ENCODE data around the gene ZNF524. TPM values are rescaled to one million over a fixed set of nuclear protein-coding genes. Genes with fewer than 3 reads are reported as not detected.
A peak's percentile ranks its signal among the peaks of the same experiment; 100 is the strongest.

Gene ZNF524
- total RNA-seq, 4 donors from 2014 or later, result 30.3 to 45.2 (median 44.4) TPM

DNA sequence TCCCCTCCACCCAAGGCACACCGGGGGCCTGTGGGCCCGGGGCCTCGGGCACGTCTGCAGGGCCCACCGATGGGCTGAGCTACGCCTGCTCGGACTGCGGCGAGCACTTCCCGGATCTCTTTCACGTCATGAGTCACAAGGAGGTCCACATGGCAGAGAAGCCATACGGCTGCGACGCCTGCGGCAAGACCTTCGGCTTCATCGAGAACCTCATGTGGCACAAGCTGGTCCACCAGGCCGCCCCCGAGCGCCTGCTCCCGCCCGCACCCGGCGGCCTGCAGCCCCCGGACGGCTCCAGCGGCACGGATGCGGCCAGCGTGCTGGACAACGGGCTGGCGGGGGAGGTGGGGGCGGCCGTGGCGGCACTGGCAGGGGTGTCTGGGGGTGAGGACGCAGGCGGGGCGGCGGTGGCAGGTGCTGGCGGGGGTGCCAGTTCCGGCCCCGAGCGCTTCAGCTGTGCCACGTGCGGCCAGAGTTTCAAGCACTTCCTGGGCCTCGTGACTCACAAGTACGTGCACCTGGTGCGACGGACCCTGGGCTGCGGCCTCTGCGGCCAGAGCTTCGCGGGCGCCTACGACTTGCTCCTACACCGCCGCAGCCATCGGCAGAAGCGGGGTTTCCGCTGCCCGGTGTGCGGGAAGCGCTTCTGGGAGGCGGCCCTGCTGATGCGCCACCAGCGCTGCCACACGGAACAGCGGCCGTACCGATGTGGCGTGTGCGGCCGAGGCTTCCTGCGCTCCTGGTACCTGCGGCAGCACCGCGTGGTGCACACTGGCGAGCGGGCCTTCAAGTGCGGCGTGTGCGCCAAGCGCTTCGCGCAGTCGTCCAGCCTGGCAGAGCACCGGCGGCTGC is 15.7 kb downstream of the ZNF524 start:
- H3K36me3 ChIP-seq, result peaks cover 0 to 37% (median 0%) of the 10 kb centered on the region in 3 donors
- no peak overlapping the region for H3K27ac ChIP-seq
- no peak for DNase-seq
- H3K4me1 ChIP-seq, result peaks cover 0 to 7% (median 0%) of the 10 kb centered on the region in 4 donors
- no peak overlapping the region for H3K4me3 ChIP-seq
- TF ChIP-seq, protein P1, sequence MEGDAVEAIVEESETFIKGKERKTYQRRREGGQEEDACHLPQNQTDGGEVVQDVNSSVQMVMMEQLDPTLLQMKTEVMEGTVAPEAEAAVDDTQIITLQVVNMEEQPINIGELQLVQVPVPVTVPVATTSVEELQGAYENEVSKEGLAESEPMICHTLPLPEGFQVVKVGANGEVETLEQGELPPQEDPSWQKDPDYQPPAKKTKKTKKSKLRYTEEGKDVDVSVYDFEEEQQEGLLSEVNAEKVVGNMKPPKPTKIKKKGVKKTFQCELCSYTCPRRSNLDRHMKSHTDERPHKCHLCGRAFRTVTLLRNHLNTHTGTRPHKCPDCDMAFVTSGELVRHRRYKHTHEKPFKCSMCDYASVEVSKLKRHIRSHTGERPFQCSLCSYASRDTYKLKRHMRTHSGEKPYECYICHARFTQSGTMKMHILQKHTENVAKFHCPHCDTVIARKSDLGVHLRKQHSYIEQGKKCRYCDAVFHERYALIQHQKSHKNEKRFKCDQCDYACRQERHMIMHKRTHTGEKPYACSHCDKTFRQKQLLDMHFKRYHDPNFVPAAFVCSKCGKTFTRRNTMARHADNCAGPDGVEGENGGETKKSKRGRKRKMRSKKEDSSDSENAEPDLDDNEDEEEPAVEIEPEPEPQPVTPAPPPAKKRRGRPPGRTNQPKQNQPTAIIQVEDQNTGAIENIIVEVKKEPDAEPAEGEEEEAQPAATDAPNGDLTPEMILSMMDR (IDR thresholded peaks at IDR 0.05), result no peak
- no peak for TF ChIP-seq POLR2A (IDR thresholded peaks at IDR 0.05)
- H3K9me3 ChIP-seq, result no peaks in the 10 kb centered on the region
- H3K27me3 ChIP-seq, result no peaks in the 10 kb centered on the region

DNA sequence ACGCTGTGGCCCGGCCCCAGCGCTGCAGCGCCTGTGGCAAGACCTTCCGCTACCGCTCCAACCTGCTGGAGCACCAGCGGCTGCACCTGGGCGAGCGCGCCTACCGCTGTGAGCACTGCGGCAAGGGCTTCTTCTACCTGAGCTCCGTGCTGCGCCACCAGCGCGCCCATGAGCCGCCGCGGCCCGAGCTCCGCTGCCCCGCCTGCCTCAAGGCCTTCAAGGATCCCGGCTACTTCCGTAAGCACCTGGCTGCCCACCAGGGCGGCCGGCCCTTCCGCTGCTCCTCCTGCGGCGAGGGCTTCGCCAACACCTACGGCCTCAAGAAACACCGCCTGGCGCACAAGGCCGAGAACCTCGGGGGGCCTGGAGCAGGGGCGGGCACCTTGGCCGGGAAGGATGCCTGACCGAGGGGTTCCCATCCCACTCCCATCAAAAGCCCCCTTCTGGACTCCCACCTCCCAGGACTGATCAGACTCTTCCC is 16.3 kb downstream of the ZNF524 start:
- H3K27ac ChIP-seq, result no peak overlapping the region
- peaks cover 0 to 43% (median 0%) of the 10 kb centered on the region in 3 donors for H3K36me3 ChIP-seq
- no peaks in the 10 kb centered on the region for H3K9me3 ChIP-seq
- DNase-seq, result no peak
- no peak overlapping the region for H3K4me3 ChIP-seq
- H3K27me3 ChIP-seq, result no peaks in the 10 kb centered on the region
- H3K4me1 ChIP-seq, result peaks cover 0 to 2% (median 0%) of the 10 kb centered on the region in 4 donors
- TF ChIP-seq, protein P1 (IDR thresholded peaks at IDR 0.05), result no peak
- no peak for TF ChIP-seq POLR2A (IDR thresholded peaks at IDR 0.05)

DNA sequence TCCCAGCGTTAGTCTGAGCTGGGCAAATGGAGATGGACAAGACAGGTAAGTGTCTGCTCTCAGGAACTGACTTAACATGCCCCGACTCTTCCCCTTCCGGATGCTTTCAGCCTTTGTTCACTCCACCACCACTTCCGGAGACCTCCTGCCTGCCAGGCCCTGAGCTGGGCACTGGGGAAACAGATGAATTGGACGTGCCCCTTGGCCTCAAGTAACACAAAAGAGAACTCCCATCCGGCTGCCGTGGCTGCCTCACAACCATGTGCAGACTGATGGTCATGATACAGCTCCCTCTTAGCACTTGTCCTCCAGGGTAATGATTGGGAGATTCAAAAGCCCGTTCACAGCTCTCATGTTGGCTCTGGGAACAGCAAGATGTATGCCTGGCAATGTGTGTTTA is 17.3 kb downstream of the ZNF524 start:
- H3K36me3 ChIP-seq, result peaks cover 0 to 53% (median 0%) of the 10 kb centered on the region in 3 donors
- no peak overlapping the region for H3K27ac ChIP-seq

DNA sequence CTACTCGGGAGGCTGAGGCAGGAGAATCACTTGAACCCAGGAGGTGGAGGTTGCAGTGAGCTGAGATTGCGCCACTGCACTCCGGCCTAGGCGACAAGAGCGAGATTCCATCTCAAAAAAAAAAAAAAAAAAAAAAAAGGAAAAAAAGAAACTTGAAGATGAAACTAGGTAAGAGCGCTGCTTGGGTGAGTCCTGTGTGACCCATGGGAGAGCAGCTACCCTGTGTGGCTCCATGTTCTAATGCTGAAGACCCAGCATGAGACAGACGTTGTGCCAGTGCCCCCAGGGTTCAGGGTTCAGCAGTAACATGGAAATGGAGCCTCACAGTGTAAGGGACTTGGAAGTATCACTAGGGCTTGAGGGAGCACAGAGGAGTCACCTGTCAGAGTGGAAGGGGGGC is 18.3 kb downstream of the ZNF524 start:
- Histone ChIP-seq H3K27me3 (no peaks in the 10 kb centered on the region), H3K4me3 (no peak overlapping the region), H3K27ac (peak overlapping the region in 1 of 4 donors; percentile 0), H3K9me3 (no peaks in the 10 kb centered on the region), H3K4me1 (no peaks in the 10 kb centered on the region), H3K36me3 (peaks cover 0 to 54% (median 0%) of the 10 kb centered on the region in 3 donors)
- TF ChIP-seq, protein P1 (IDR thresholded peaks at IDR 0.05), result no peak
- TF ChIP-seq POLR2A (IDR thresholded peaks at IDR 0.05), result no peak
- DNase-seq, result no peak

More for the DNA sequence above, 17.3 kb downstream of the ZNF524 start:
- H3K27me3 ChIP-seq, result no peaks in the 10 kb centered on the region
- DNase-seq, result no peak
- H3K4me1 ChIP-seq, result no peaks in the 10 kb centered on the region
- H3K4me3 ChIP-seq, result no peak overlapping the region
- H3K9me3 ChIP-seq, result no peaks in the 10 kb centered on the region
- TF ChIP-seq, protein P1 (IDR thresholded peaks at IDR 0.05), result no peak
- TF ChIP-seq POLR2A (IDR thresholded peaks at IDR 0.05), result no peak

DNA sequence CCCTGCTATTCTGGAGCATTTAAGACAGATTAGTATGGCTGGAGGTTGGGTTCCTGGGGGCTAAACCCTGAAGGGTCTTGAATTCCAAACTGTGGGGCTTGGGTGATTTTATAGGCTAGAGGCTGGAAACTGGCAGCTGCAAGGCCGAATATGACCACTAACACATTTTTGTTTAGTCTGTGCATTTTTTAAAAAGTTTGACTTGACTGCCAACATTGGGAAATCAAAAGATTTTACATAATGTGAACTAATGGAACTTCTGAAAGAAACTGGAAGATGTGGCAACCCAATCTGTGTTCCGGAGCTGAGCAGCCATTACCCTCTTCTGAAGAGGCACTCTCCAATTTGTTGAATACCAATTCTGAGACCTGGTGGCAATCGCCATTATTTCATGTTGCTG is 19.2 kb downstream of the ZNF524 start:
- H3K36me3 ChIP-seq, result peaks cover 0 to 46% (median 0%) of the 10 kb centered on the region in 3 donors
- TF ChIP-seq, protein P1 (IDR thresholded peaks at IDR 0.05), result no peak
- TF ChIP-seq POLR2A (IDR thresholded peaks at IDR 0.05), result no peak
- no peaks in the 10 kb centered on the region for H3K4me1 ChIP-seq
- H3K27ac ChIP-seq, result peak overlapping the region in 1 of 4 donors; percentile 0
- no peaks in the 10 kb centered on the region for H3K9me3 ChIP-seq
- no peak overlapping the region for H3K4me3 ChIP-seq
- H3K27me3 ChIP-seq, result no peaks in the 10 kb centered on the region
- DNase-seq, result no peak
